ENCODE measurements around the gene AMIGO2.
"Not testable (repeated sequence)": the region's sequence is repeated elsewhere in the genome, so short reads cannot be mapped to it uniquely, and the experiment has no call there.

Gene AMIGO2

GRCh38 chr12:47073951-47074350, 5.8 kb downstream of the AMIGO2 start:
- H3K4me1 Mint-ChIP-seq = peaks cover 11 to 30% of the 10 kb centered on the region in 2 donors
- DNase-seq (no peak), ATAC-seq (replicated peaks) (no peak)
- H3K27me3 Mint-ChIP-seq = no peaks in the 10 kb centered on the region
- no peak overlapping the region for H3K27ac Mint-ChIP-seq
- H3K4me3 Mint-ChIP-seq = no peak overlapping the region
- peaks cover 17 to 20% of the 10 kb centered on the region in 2 donors for H3K36me3 Mint-ChIP-seq
- no peaks in the 10 kb centered on the region for H3K9me3 Mint-ChIP-seq

GRCh38 chr12:47071241-47071852, 8.4 kb downstream of the AMIGO2 start:
- no peaks in the 10 kb centered on the region for H3K27me3 Mint-ChIP-seq
- H3K4me1 Mint-ChIP-seq = peaks cover 14 to 22% of the 10 kb centered on the region in 2 donors
- no peak overlapping the region for H3K27ac Mint-ChIP-seq
- DNase-seq = no peak
- no peak overlapping the region for H3K4me3 Mint-ChIP-seq
- H3K36me3 Mint-ChIP-seq = peaks cover 14 to 16% of the 10 kb centered on the region in 2 donors
- no peak for ATAC-seq (replicated peaks)
- H3K9me3 Mint-ChIP-seq = no peaks in the 10 kb centered on the region

GRCh38 chr12:47070310-47070709, 9.4 kb downstream of the AMIGO2 start:
- H3K4me3 Mint-ChIP-seq = no peak overlapping the region
- no peak for DNase-seq
- no peak for ATAC-seq (replicated peaks)
- H3K9me3 Mint-ChIP-seq = no peaks in the 10 kb centered on the region
- H3K4me1 Mint-ChIP-seq = peaks cover 10 to 11% of the 10 kb centered on the region in 2 donors
- H3K27ac Mint-ChIP-seq = no peak overlapping the region
- no peaks in the 10 kb centered on the region for H3K27me3 Mint-ChIP-seq
- H3K36me3 Mint-ChIP-seq = peaks cover 5 to 7% of the 10 kb centered on the region in 2 donors

GRCh38 chr12:47068539-47068938, 11.2 kb downstream of the AMIGO2 start:
- H3K36me3 Mint-ChIP-seq = peaks cover 0 to 3% of the 10 kb centered on the region in 2 donors
- H3K4me3 Mint-ChIP-seq = no peak overlapping the region
- no peaks in the 10 kb centered on the region for H3K9me3 Mint-ChIP-seq
- H3K27me3 Mint-ChIP-seq = no peaks in the 10 kb centered on the region
- DNase-seq (no peak), ATAC-seq (replicated peaks) (no peak)
- H3K4me1 Mint-ChIP-seq = peaks cover 10 to 11% of the 10 kb centered on the region in 2 donors
- H3K27ac Mint-ChIP-seq = no peak overlapping the region

- H3K4me1 Mint-ChIP-seq = peaks cover 15 to 17% of the 10 kb centered on the region in 2 donors
- ATAC-seq (replicated peaks) = no peak
- H3K4me3 Mint-ChIP-seq = no peak overlapping the region
- H3K27ac Mint-ChIP-seq = peak overlapping the region; percentile 39
- no peaks in the 10 kb centered on the region for H3K27me3 Mint-ChIP-seq
- peaks cover 3 to 5% of the 10 kb centered on the region in 2 donors for H3K36me3 Mint-ChIP-seq
- no peaks in the 10 kb centered on the region for H3K9me3 Mint-ChIP-seq
- DNase-seq = no peak
Measured at GRCh38 chr12:47067771-47068431, 11.9 kb downstream of the AMIGO2 start.

GRCh38 chr12:47067176-47067575, 12.6 kb downstream of the AMIGO2 start:
- H3K27ac Mint-ChIP-seq = peak overlapping the region; percentile 22
- H3K4me3 Mint-ChIP-seq = peak overlapping the region in 1 of 2 donors; percentile 1
- no peaks in the 10 kb centered on the region for H3K9me3 Mint-ChIP-seq
- H3K27me3 Mint-ChIP-seq = no peaks in the 10 kb centered on the region
- peak; percentile 81 to 83 for ATAC-seq (replicated peaks)
- peaks cover 15 to 17% of the 10 kb centered on the region in 2 donors for H3K4me1 Mint-ChIP-seq
- no peak for DNase-seq
- H3K36me3 Mint-ChIP-seq = peaks cover 3 to 5% of the 10 kb centered on the region in 2 donors

GRCh38 chr12:47066278-47067025, 13.3 kb downstream of the AMIGO2 start:
- no peaks in the 10 kb centered on the region for H3K27me3 Mint-ChIP-seq
- peak overlapping the region; percentile 37 for H3K27ac Mint-ChIP-seq
- peaks cover 3 to 5% of the 10 kb centered on the region in 2 donors for H3K36me3 Mint-ChIP-seq
- H3K9me3 Mint-ChIP-seq = no peaks in the 10 kb centered on the region
- DNase-seq (no peak), ATAC-seq (replicated peaks) (peak; percentile 67 to 77)
- H3K4me1 Mint-ChIP-seq = peaks cover 15 to 17% of the 10 kb centered on the region in 2 donors
- H3K4me3 Mint-ChIP-seq = no peak overlapping the region

GRCh38 chr12:47065546-47065945, 14.2 kb downstream of the AMIGO2 start:
- H3K9me3 Mint-ChIP-seq = no peaks in the 10 kb centered on the region
- H3K36me3 Mint-ChIP-seq = peaks cover 3 to 5% of the 10 kb centered on the region in 2 donors
- no peak overlapping the region for H3K27ac Mint-ChIP-seq
- H3K4me3 Mint-ChIP-seq = no peak overlapping the region
- peaks cover 15 to 17% of the 10 kb centered on the region in 2 donors for H3K4me1 Mint-ChIP-seq
- no peaks in the 10 kb centered on the region for H3K27me3 Mint-ChIP-seq
- ATAC-seq (replicated peaks) (no peak), DNase-seq (no peak)

- not testable (repeated sequence) for H3K4me1 Mint-ChIP-seq; ATAC-seq (replicated peaks); DNase-seq; H3K9me3 Mint-ChIP-seq; H3K27ac Mint-ChIP-seq; H3K4me3 Mint-ChIP-seq
- Mint-ChIP-seq H3K27me3 (peaks cover 0 to 11% of the 10 kb centered on the region in 2 donors), H3K36me3 (peaks cover 10 to 19% of the 10 kb centered on the region in 2 donors)
Measured at GRCh38 chr12:47058640-47059039, 21.1 kb downstream of the AMIGO2 start.

- not testable (repeated sequence) for H3K4me1 Mint-ChIP-seq; H3K4me3 Mint-ChIP-seq; DNase-seq; ATAC-seq (replicated peaks); H3K27ac Mint-ChIP-seq
- Mint-ChIP-seq H3K9me3 (peaks cover 9 to 11% of the 10 kb centered on the region in 2 donors), H3K27me3 (peaks cover 0 to 11% of the 10 kb centered on the region in 2 donors), H3K36me3 (peaks cover 10 to 19% of the 10 kb centered on the region in 2 donors)
Measured at GRCh38 chr12:47056944-47057343, 22.8 kb downstream of the AMIGO2 start.

- not testable (repeated sequence) for H3K4me3 Mint-ChIP-seq; ATAC-seq (replicated peaks); DNase-seq; H3K4me1 Mint-ChIP-seq; H3K27ac Mint-ChIP-seq
- H3K9me3 Mint-ChIP-seq = peaks cover 18% of the 10 kb centered on the region in 2 donors
- H3K27me3 Mint-ChIP-seq = peaks cover 0 to 11% of the 10 kb centered on the region in 2 donors
- peaks cover 15 to 28% of the 10 kb centered on the region in 2 donors for H3K36me3 Mint-ChIP-seq
Measured at GRCh38 chr12:47055856-47056255, 23.9 kb downstream of the AMIGO2 start.

GRCh38 chr12:47054659-47055058, 25.1 kb downstream of the AMIGO2 start:
- Mint-ChIP-seq H3K27ac (no peak overlapping the region), H3K9me3 (peaks cover 18 to 20% of the 10 kb centered on the region in 2 donors), H3K4me1 (no peaks in the 10 kb centered on the region)

GRCh38 chr12:47053961-47054360, 25.8 kb downstream of the AMIGO2 start:
- peaks cover 18 to 20% of the 10 kb centered on the region in 2 donors for H3K9me3 Mint-ChIP-seq
- DNase-seq (no peak), ATAC-seq (replicated peaks) (no peak)
- peaks cover 10 to 27% of the 10 kb centered on the region in 2 donors for H3K36me3 Mint-ChIP-seq
- no peaks in the 10 kb centered on the region for H3K4me1 Mint-ChIP-seq
- H3K27ac Mint-ChIP-seq = no peak overlapping the region
- H3K27me3 Mint-ChIP-seq = peaks cover 0 to 1% of the 10 kb centered on the region in 2 donors
- no peak overlapping the region for H3K4me3 Mint-ChIP-seq

More at GRCh38 chr12:47054659-47055058, 25.1 kb downstream of the AMIGO2 start:
- peak; percentile 60 to 63 for ATAC-seq (replicated peaks)
- peaks cover 0 to 8% of the 10 kb centered on the region in 2 donors for H3K27me3 Mint-ChIP-seq
- DNase-seq = no peak
- H3K4me3 Mint-ChIP-seq = no peak overlapping the region
- H3K36me3 Mint-ChIP-seq = peaks cover 14 to 30% of the 10 kb centered on the region in 2 donors

- DNase-seq (no peak), ATAC-seq (replicated peaks) (no peak)
- Mint-ChIP-seq H3K9me3 (peaks cover 23 to 25% of the 10 kb centered on the region in 2 donors), H3K4me3 (no peak overlapping the region), H3K4me1 (peaks cover 3 to 7% of the 10 kb centered on the region in 2 donors), H3K27ac (no peak overlapping the region), H3K36me3 (peaks cover 13 to 28% of the 10 kb centered on the region in 2 donors), H3K27me3 (no peaks in the 10 kb centered on the region)
Measured at GRCh38 chr12:47052274-47052673, 27.5 kb downstream of the AMIGO2 start.
